Bronchial epithelial cell (primary cell): ENCODE data around the gene WDR86. TPM values are rescaled to one million over a fixed set of nuclear protein-coding genes. Genes with fewer than 3 reads are reported as not detected.

Experiments used
- DNase-seq: peaks from one replicate; pipeline ENCODE4 v3.0.0-alpha.2; 2010; ENCODE audit warnings: low read depth
- FAIRE-seq: peaks from 2 replicates; lab custom pipeline; 2011; peaks lifted over from hg19 to GRCh38; lab: Jason Lieb, UNC
- H3K27me3 ChIP-seq: 2 replicates; pipeline ENCODE4 v1.5.1; 2011; ENCODE audit warnings: low read length; ENCODE audit not compliant: control insufficient read depth, insufficient read depth
- H3K36me3 ChIP-seq: 2 replicates; pipeline ENCODE4 v1.5.1; 2011; ENCODE audit warnings: low read length; ENCODE audit not compliant: control insufficient read depth, insufficient read depth
- H3K4me3 ChIP-seq: 2 replicates; pipeline ENCODE4 v1.5.1; 2011; ENCODE audit warnings: mild to moderate bottlenecking, low read depth, low read length, control low read depth
- total RNA-seq: library from RNA; depleted of rRNA; stranded (reverse); fragments of >200 nt; gene quantifications from 2 replicates; pipeline ENCODE4 v1.2.1, GENCODE V29; 2014
- TF ChIP-seq, protein P1 (sequence below): IDR thresholded peaks from 2 replicates; pipeline ENCODE4 v1.5.1; 2011; ENCODE audit warnings: mild to moderate bottlenecking, moderate library complexity, low read length, control low read depth, inconsistent platforms; ENCODE audit not compliant: insufficient read depth, severe bottlenecking

Gene WDR86
- total RNA-seq, 1 donor from 2014 or later = 0.79 TPM

GRCh38 chr7:151351027-151351426 is 58.8 kb downstream of the WDR86 start:
- FAIRE-seq (no peak), DNase-seq (no peak)
- Histone ChIP-seq H3K36me3 (peaks cover 18% of the 10 kb centered on the region), H3K4me3 (no peak overlapping the region), H3K27me3 (no peaks in the 10 kb centered on the region)
- TF ChIP-seq, protein P1, sequence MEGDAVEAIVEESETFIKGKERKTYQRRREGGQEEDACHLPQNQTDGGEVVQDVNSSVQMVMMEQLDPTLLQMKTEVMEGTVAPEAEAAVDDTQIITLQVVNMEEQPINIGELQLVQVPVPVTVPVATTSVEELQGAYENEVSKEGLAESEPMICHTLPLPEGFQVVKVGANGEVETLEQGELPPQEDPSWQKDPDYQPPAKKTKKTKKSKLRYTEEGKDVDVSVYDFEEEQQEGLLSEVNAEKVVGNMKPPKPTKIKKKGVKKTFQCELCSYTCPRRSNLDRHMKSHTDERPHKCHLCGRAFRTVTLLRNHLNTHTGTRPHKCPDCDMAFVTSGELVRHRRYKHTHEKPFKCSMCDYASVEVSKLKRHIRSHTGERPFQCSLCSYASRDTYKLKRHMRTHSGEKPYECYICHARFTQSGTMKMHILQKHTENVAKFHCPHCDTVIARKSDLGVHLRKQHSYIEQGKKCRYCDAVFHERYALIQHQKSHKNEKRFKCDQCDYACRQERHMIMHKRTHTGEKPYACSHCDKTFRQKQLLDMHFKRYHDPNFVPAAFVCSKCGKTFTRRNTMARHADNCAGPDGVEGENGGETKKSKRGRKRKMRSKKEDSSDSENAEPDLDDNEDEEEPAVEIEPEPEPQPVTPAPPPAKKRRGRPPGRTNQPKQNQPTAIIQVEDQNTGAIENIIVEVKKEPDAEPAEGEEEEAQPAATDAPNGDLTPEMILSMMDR = peak; percentile 6

DNA sequence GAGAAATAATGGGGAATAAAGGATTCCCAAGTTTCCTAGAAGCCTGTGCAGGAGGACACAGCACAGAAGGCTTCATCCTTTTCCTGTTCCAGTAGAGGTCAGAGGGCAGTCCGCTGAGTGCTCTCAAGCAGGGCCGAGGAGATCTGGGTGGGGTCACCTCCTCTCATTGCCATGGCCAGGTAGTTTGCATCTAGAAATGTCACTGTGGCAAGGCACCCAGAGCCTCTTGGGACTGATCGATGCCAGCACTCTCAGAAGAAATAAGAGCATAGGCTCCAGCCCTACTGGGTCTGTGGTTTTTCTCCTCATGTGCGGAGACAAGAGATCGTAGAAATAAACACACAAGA is 60.4 kb downstream of the WDR86 start:
- no peak for DNase-seq
- Histone ChIP-seq H3K36me3 (peaks cover 15% of the 10 kb centered on the region), H3K4me3 (no peak overlapping the region), H3K27me3 (no peaks in the 10 kb centered on the region)
- no peak for FAIRE-seq
- TF ChIP-seq, protein P1 = no peak

DNA sequence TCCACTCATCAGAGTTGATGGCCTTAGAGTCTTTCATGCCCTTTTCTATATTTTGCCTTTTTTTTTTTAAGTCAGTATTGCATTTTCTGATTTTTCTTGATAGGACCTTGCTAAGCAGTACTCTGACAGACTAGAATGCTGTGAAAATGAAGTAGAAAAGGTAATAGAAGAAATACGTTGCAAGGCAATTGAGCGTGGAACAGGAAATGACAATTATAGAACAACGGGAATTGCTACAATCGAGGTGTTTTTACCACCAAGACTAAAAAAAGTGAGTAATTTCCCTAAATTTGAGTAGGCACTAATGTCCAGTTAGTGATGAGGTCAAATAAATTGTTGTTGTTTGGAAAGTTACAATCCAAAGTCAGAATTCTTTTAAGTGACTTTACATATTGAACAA is 60.9 kb downstream of the WDR86 start:
- no peak for FAIRE-seq
- TF ChIP-seq, protein P1 = no peak
- Histone ChIP-seq H3K27me3 (no peaks in the 10 kb centered on the region), H3K36me3 (peaks cover 15% of the 10 kb centered on the region), H3K4me3 (no peak overlapping the region)
- no peak for DNase-seq

- FAIRE-seq = no peak
Observed at GRCh38 chr7:151347200-151347599, 62.6 kb downstream of the WDR86 start.

DNA sequence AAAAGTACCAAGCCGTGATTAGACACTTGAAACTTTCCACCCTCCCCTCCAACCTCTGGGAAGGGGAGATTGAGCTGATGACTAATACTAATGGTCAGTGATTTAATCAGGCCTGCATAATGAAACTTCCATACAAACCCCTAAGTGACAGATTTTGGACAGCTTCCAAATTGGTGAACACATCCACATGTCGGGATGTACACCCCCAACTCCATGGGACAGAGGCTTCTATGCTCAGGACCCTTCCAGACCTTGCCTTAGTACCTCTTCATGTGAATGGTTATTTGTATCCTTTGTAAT is 63.4 kb downstream of the WDR86 start:
- peaks cover 8% of the 10 kb centered on the region for H3K36me3 ChIP-seq
- H3K4me3 ChIP-seq = no peak overlapping the region
- no peaks in the 10 kb centered on the region for H3K27me3 ChIP-seq
- TF ChIP-seq, protein P1 = no peak
- DNase-seq (no peak), FAIRE-seq (no peak)

More at GRCh38 chr7:151347200-151347599, 62.6 kb downstream of the WDR86 start:
- TF ChIP-seq, protein P1 = no peak
- H3K36me3 ChIP-seq = peaks cover 11% of the 10 kb centered on the region
- no peaks in the 10 kb centered on the region for H3K27me3 ChIP-seq
- no peak for DNase-seq
- H3K4me3 ChIP-seq = no peak overlapping the region
